AG09309 (cell line): ENCODE measurements around the gene LPIN1.
"Not testable (repeated sequence)": the region's sequence is repeated elsewhere in the genome, so short reads cannot be mapped to it uniquely, and the experiment has no call there.

ENCODE experiments used
- DNase-seq: peaks from one replicate; pipeline ENCODE4 v3.0.0-alpha.2; 2010; ENCODE audit warnings: low read depth
- H3K4me3 ChIP-seq: 2 replicates; pipeline ENCODE4 v1.5.1; 2011; ENCODE audit warnings: mild to moderate bottlenecking, low read depth, low read length, moderate library complexity; ENCODE audit not compliant: control insufficient read depth
- CTCF ChIP-seq: IDR thresholded peaks from 2 replicates; pipeline ENCODE4 v1.5.1; 2011; ENCODE audit warnings: mild to moderate bottlenecking, low read depth, low read length, inconsistent platforms; ENCODE audit not compliant: insufficient read depth, control insufficient read depth; ENCODE audit errors: missing control alignments

The LPIN1 gene

GRCh38 chr2:11753886-11754699 is 7.7 kb downstream of the LPIN1 start:
- no peak for TF ChIP-seq CTCF
- no peak overlapping the region for H3K4me3 ChIP-seq
- DNase-seq = no peak

GRCh38 chr2:11754700-11755015 is 8.2 kb downstream of the LPIN1 start:
- no peak overlapping the region for H3K4me3 ChIP-seq
- DNase-seq = no peak
- no peak for TF ChIP-seq CTCF

GRCh38 chr2:11757101-11757500 is 10.7 kb downstream of the LPIN1 start:
- TF ChIP-seq CTCF = no peak
- no peak for DNase-seq
- H3K4me3 ChIP-seq = no peak overlapping the region

- no peak for TF ChIP-seq CTCF
- no peak for DNase-seq
- no peak overlapping the region for H3K4me3 ChIP-seq
Observed at GRCh38 chr2:11758187-11758586, 11.8 kb downstream of the LPIN1 start.

- DNase-seq = no peak
- H3K4me3 ChIP-seq = no peak overlapping the region
- no peak for TF ChIP-seq CTCF
Observed at GRCh38 chr2:11758647-11759046, 12.2 kb downstream of the LPIN1 start.

GRCh38 chr2:11759182-11759975 is 12.9 kb downstream of the LPIN1 start:
- not testable (repeated sequence) for DNase-seq, H3K4me3 ChIP-seq

- DNase-seq = no peak
- H3K4me3 ChIP-seq = no peak overlapping the region
- TF ChIP-seq CTCF = no peak
Observed at GRCh38 chr2:11761259-11761658, 14.8 kb downstream of the LPIN1 start.
